GM12878 (cell line): ENCODE data around the gene OPRD1. TPM values are rescaled to one million over a fixed set of nuclear protein-coding genes. Genes with fewer than 3 reads are reported as not detected.

ENCODE experiments used
- CHD2 ChIP-seq: IDR thresholded peaks from 2 replicates; pipeline ENCODE4 v1.6.1; 2011; ENCODE audit warnings: low read depth, low read length, improper control_type of control experiment, borderline replicate concordance
- CREM ChIP-seq: IDR thresholded peaks from 2 replicates; pipeline ENCODE4 v1.6.1; 2014; ENCODE audit warnings: antibody characterized with exemption, low read depth
- EGR1 ChIP-seq, 2 experiments: IDR thresholded peaks; 1 replicate in 1 of 2; 2 replicates in 1 of 2; pipeline ENCODE4 v1.6.1; 2011 to 2012; ENCODE audit warnings: low read depth in 2 of 2, low read length in 2 of 2, borderline replicate concordance in 1 of 2, mild to moderate bottlenecking in 1 of 2, moderate library complexity in 1 of 2
- NFYA ChIP-seq: IDR thresholded peaks from 2 replicates; pipeline ENCODE4 v1.6.1; 2011; ENCODE audit warnings: low read depth, mild to moderate bottlenecking, low read length, improper control_type of control experiment, borderline replicate concordance
- YBX1 ChIP-seq: fragments of 450-650 bp; IDR thresholded peaks from 2 replicates; pipeline ENCODE4 v1.6.1; 2016; ENCODE audit warnings: antibody characterized with exemption
- polyA plus RNA-seq, 11 experiments: library from polyadenylated mRNA; depleted of rRNA in 4 of 11; unstranded in 6 of 11; stranded (reverse) in 5 of 11; fragments of >200 nt; fragmentation: Nextera tagmentation in 4 of 11; fragmentation: Illumina TruSeq in 1 of 11; extraction: Ambion mirVana in 4 of 11; extraction: Trizol in 1 of 11; gene quantifications; 1 replicate in 1 of 11; 2 replicates in 10 of 11; pipeline versions ENCODE4 v1.2.1 to v1.2.3, GENCODE V29; 2011 to 2016; ENCODE audit warnings: inconsistent platforms in 2 of 11, missing spikeins in 2 of 11, low read depth in 1 of 11
- total RNA-seq, 4 experiments: library from RNA; depleted of rRNA in 3 of 4; stranded (reverse); fragments of >200 nt in 3 of 4; fragmentation: Illumina TruSeq in 1 of 4; extraction: Trizol in 1 of 4; gene quantifications; 2 replicates each; pipeline versions ENCODE4 v1.2.1 to v1.2.3, GENCODE V29; 2013 to 2021
- TF ChIP-seq, protein P1 (sequence below): fragments of 450-650 bp; IDR thresholded peaks from 2 replicates; pipeline ENCODE4 v1.6.1; 2017; ENCODE audit warnings: mild to moderate bottlenecking, moderate library complexity
- TF ChIP-seq, protein P2 (sequence below): fragments of 450-650 bp; IDR thresholded peaks from 2 replicates; pipeline ENCODE4 v1.6.1; 2016; ENCODE audit warnings: mild to moderate bottlenecking
- TF ChIP-seq, protein P3 (sequence below): fragments of 450-650 bp; IDR thresholded peaks from 2 replicates; pipeline ENCODE4 v1.6.1; 2017; ENCODE audit warnings: mild to moderate bottlenecking, moderate library complexity
- TF ChIP-seq, protein P4 (sequence below): fragments of 150-350 bp; IDR thresholded peaks from 2 replicates; pipeline ENCODE4 v1.6.1; 2016; ENCODE audit warnings: low read depth, low read length
- TF ChIP-seq, protein P5 (sequence below): fragments of 450-650 bp; IDR thresholded peaks from 2 replicates; pipeline ENCODE4 v1.6.1; 2016; ENCODE audit warnings: mild to moderate bottlenecking

OPRD1 gene
- total and polyA plus RNA-seq, 10 of the 15 experiments (the other 5 are each of a cell fraction or from before 2014, with no cell fraction given), result 0.02 TPM; not detected in 8

DNA sequence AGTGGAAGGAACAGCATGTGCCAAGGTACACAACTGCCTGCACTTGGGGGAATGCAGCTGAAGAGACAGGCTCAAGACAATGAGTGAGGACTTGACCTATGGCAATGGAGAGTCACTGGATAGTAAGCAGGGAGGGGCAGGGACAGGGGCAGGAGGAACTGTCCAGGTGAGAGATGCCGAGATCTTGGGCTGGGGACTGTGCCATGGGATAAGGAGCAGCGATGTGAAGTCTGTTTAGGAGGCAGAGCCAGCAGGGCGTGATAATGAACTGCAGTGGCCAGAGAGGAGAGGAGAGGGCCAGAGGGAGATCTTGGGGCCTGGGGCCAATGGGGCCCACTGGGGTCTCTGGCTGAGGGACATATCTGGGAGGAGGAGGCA is 84.6 kb downstream of the OPRD1 start (continued):
- TF ChIP-seq, protein P1, sequence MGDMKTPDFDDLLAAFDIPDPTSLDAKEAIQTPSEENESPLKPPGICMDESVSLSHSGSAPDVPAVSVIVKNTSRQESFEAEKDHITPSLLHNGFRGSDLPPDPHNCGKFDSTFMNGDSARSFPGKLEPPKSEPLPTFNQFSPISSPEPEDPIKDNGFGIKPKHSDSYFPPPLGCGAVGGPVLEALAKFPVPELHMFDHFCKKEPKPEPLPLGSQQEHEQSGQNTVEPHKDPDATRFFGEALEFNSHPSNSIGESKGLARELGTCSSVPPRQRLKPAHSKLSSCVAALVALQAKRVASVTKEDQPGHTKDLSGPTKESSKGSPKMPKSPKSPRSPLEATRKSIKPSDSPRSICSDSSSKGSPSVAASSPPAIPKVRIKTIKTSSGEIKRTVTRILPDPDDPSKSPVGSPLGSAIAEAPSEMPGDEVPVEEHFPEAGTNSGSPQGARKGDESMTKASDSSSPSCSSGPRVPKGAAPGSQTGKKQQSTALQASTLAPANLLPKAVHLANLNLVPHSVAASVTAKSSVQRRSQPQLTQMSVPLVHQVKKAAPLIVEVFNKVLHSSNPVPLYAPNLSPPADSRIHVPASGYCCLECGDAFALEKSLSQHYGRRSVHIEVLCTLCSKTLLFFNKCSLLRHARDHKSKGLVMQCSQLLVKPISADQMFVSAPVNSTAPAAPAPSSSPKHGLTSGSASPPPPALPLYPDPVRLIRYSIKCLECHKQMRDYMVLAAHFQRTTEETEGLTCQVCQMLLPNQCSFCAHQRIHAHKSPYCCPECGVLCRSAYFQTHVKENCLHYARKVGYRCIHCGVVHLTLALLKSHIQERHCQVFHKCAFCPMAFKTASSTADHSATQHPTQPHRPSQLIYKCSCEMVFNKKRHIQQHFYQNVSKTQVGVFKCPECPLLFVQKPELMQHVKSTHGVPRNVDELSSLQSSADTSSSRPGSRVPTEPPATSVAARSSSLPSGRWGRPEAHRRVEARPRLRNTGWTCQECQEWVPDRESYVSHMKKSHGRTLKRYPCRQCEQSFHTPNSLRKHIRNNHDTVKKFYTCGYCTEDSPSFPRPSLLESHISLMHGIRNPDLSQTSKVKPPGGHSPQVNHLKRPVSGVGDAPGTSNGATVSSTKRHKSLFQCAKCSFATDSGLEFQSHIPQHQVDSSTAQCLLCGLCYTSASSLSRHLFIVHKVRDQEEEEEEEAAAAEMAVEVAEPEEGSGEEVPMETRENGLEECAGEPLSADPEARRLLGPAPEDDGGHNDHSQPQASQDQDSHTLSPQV, result no peak
- TF ChIP-seq CHD2 (no peak), CREM (no peak), EGR1 (IDR thresholded peaks at IDR 0.05; ENCODE audit: borderline replicate concordance in 1 of 2, low read depth in 2 of 2, low read length in 2 of 2) (no peak), YBX1 (no peak), NFYA (no peak)
- TF ChIP-seq, protein P2, sequence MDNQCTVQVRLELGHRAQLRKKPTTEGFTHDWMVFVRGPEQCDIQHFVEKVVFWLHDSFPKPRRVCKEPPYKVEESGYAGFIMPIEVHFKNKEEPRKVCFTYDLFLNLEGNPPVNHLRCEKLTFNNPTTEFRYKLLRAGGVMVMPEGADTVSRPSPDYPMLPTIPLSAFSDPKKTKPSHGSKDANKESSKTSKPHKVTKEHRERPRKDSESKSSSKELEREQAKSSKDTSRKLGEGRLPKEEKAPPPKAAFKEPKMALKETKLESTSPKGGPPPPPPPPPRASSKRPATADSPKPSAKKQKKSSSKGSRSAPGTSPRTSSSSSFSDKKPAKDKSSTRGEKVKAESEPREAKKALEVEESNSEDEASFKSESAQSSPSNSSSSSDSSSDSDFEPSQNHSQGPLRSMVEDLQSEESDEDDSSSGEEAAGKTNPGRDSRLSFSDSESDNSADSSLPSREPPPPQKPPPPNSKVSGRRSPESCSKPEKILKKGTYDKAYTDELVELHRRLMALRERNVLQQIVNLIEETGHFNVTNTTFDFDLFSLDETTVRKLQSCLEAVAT, result no peak
- TF ChIP-seq, protein P3, sequence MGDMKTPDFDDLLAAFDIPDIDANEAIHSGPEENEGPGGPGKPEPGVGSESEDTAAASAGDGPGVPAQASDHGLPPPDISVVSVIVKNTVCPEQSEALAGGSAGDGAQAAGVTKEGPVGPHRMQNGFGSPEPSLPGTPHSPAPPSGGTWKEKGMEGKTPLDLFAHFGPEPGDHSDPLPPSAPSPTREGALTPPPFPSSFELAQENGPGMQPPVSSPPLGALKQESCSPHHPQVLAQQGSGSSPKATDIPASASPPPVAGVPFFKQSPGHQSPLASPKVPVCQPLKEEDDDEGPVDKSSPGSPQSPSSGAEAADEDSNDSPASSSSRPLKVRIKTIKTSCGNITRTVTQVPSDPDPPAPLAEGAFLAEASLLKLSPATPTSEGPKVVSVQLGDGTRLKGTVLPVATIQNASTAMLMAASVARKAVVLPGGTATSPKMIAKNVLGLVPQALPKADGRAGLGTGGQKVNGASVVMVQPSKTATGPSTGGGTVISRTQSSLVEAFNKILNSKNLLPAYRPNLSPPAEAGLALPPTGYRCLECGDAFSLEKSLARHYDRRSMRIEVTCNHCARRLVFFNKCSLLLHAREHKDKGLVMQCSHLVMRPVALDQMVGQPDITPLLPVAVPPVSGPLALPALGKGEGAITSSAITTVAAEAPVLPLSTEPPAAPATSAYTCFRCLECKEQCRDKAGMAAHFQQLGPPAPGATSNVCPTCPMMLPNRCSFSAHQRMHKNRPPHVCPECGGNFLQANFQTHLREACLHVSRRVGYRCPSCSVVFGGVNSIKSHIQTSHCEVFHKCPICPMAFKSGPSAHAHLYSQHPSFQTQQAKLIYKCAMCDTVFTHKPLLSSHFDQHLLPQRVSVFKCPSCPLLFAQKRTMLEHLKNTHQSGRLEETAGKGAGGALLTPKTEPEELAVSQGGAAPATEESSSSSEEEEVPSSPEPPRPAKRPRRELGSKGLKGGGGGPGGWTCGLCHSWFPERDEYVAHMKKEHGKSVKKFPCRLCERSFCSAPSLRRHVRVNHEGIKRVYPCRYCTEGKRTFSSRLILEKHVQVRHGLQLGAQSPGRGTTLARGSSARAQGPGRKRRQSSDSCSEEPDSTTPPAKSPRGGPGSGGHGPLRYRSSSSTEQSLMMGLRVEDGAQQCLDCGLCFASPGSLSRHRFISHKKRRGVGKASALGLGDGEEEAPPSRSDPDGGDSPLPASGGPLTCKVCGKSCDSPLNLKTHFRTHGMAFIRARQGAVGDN, result no peak
- TF ChIP-seq, protein P4, sequence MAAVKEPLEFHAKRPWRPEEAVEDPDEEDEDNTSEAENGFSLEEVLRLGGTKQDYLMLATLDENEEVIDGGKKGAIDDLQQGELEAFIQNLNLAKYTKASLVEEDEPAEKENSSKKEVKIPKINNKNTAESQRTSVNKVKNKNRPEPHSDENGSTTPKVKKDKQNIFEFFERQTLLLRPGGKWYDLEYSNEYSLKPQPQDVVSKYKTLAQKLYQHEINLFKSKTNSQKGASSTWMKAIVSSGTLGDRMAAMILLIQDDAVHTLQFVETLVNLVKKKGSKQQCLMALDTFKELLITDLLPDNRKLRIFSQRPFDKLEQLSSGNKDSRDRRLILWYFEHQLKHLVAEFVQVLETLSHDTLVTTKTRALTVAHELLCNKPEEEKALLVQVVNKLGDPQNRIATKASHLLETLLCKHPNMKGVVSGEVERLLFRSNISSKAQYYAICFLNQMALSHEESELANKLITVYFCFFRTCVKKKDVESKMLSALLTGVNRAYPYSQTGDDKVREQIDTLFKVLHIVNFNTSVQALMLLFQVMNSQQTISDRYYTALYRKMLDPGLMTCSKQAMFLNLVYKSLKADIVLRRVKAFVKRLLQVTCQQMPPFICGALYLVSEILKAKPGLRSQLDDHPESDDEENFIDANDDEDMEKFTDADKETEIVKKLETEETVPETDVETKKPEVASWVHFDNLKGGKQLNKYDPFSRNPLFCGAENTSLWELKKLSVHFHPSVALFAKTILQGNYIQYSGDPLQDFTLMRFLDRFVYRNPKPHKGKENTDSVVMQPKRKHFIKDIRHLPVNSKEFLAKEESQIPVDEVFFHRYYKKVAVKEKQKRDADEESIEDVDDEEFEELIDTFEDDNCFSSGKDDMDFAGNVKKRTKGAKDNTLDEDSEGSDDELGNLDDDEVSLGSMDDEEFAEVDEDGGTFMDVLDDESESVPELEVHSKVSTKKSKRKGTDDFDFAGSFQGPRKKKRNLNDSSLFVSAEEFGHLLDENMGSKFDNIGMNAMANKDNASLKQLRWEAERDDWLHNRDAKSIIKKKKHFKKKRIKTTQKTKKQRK, result no peak
- TF ChIP-seq, protein P5, sequence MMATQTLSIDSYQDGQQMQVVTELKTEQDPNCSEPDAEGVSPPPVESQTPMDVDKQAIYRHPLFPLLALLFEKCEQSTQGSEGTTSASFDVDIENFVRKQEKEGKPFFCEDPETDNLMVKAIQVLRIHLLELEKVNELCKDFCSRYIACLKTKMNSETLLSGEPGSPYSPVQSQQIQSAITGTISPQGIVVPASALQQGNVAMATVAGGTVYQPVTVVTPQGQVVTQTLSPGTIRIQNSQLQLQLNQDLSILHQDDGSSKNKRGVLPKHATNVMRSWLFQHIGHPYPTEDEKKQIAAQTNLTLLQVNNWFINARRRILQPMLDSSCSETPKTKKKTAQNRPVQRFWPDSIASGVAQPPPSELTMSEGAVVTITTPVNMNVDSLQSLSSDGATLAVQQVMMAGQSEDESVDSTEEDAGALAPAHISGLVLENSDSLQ, result no peak
- TF ChIP-seq, all 136 proteins: peak for 0
